ENCODE data around the gene FN3K.

GRCh38 chr17:82687375-82687861 lies 48.0 kb upstream of the FN3K start:
- TF ChIP-seq CTCF (IDR thresholded peaks at IDR 0.05; ENCODE audit: insufficient read depth, low read length, poor library complexity, severe bottlenecking) (no peak), EZH2phosphoT487 (conservative IDR thresholded peaks at IDR 0.05; ENCODE audit: low read length) (no peak)
